ENCODE measurements around the gene LRRC61.

LRRC61 gene, protein sequence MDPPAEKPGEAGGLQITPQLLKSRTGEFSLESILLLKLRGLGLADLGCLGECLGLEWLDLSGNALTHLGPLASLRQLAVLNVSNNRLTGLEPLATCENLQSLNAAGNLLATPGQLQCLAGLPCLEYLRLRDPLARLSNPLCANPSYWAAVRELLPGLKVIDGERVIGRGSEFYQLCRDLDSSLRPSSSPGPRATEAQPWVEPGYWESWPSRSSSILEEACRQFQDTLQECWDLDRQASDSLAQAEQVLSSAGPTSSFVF

DNA sequence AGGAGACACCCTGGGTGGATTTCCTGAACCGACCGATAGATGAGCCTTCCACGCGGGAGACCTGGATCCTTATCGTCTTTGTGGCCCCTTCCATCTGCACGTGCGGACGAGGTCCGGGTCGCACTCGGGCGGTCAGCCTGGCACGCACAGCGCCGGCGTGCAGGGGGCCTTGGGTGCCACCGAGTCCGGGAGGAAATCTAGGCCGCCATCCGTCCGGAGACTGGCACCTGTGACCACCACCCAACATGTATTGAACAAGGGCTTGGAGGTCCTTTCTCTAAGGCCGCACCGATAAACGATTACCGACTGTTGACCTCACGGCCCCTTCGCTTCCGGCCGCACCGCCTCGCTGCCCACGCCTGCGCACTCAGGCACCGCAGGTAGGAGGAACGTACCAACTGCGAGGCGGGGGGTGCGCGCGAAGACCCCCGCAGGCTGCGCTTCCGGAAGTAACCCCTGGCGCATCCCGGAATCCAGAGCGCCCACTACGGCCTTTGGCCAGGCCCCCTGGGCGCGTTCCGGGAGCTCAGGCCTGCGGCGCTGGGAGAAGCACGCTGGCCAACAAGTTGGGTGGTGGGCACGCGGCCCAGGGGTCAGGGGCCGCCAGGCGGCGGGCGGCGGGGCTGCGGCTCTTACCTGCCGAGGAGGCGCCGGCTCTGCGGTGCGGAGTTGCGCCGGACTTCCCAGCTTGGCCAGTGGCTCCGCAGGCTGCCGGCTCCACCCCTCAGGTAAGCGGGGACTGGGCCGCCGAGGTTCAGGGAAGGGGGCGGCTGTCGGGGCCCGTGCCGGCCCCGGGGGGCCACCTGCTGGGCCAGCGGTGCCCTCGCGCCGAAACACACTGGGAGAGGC lies at the start of gene LRRC61, which contains the start of gene ACTR3C:
Gene LRRC61, plus strand, starts transcription at position 523 of the 849 bp plus-strand sequence. CDS start 13,507 bp downstream, outside the sequence.
Gene ACTR3C, minus strand, starts transcription at position 713 of the 849 bp plus-strand sequence. CDS start 28,249 bp downstream, outside the sequence.
- H3K9me3 ChIP-seq (ENCODE audit: control insufficient read depth, insufficient read depth, low read depth, low read length), result no peaks in the 10 kb centered on the region
- H3K36me3 ChIP-seq (ENCODE audit: control insufficient read depth in 2 of 2, insufficient read depth in 1 of 2, low read length in 2 of 2), result peaks cover 8 to 38% of the 10 kb centered on the region in 2 experiments
- ChIA-PET CTCF (interaction anchor here (0.5 to 0.7 kb wide), 3 partner anchors 43 to 575 kb away, joined by 3 to 4 read pairs (median 3); no protein-coding TSS in a partner anchor), POLR2A (interaction anchor here (0.6 to 1.2 kb wide), 4 partner anchors 11 to 841 kb away, joined by 3 to 5 read pairs (median 3); a partner anchor contains a TSS)
- H3K27ac ChIP-seq (ENCODE audit: extremely low read depth, low read depth, low read length), result peak within 1 kb of the TSS; percentile 50; the same call in 1 of the 2 replicates
- peak within 1 kb of the TSS; percentile 80 for H3K4me3 ChIP-seq (ENCODE audit: low read depth, low read length)
- H3K4me1 ChIP-seq (ENCODE audit: control insufficient read depth, insufficient read depth, low read length), result no peaks in the 10 kb centered on the region
- no peak for TF ChIP-seq YY2 (tag by site-specific recombination; IDR thresholded peaks at IDR 0.05)
- TF ChIP-seq ZNF777 (tag by site-specific recombination; IDR thresholded peaks at IDR 0.05; ENCODE audit: borderline replicate concordance), result no peak
- no peak for TF ChIP-seq ZNF214 (tag by site-specific recombination; IDR thresholded peaks at IDR 0.05; ENCODE audit: borderline replicate concordance)
- no peak for TF ChIP-seq ZNF585B (tag by site-specific recombination; IDR thresholded peaks at IDR 0.05)
- TF ChIP-seq, protein P1, sequence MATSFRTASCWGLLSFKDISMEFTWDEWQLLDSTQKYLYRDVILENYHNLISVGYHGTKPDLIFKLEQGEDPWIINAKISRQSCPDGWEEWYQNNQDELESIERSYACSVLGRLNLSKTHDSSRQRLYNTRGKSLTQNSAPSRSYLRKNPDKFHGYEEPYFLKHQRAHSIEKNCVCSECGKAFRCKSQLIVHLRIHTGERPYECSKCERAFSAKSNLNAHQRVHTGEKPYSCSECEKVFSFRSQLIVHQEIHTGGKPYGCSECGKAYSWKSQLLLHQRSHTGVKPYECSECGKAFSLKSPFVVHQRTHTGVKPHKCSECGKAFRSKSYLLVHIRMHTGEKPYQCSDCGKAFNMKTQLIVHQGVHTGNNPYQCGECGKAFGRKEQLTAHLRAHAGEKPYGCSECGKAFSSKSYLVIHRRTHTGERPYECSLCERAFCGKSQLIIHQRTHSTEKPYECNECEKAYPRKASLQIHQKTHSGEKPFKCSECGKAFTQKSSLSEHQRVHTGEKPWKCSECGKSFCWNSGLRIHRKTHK (tag by site-specific recombination; IDR thresholded peaks at IDR 0.05), result no peak
- peak; percentile 96 for TF ChIP-seq ZBTB7A (tag by site-specific recombination; IDR thresholded peaks at IDR 0.05; ENCODE audit: low read depth)
- TF ChIP-seq RBAK (tag by site-specific recombination; IDR thresholded peaks at IDR 0.05), result no peak
- TF ChIP-seq REPIN1 (tag by site-specific recombination; IDR thresholded peaks at IDR 0.05; ENCODE audit: low read depth), result no peak; the same call in 1 of the 2 replicates
- TF ChIP-seq ZNF202 (tag by site-specific recombination; IDR thresholded peaks at IDR 0.05; ENCODE audit: borderline replicate concordance), result no peak
- 0 out of 2 replicates have a peak, but pooled peaks have one; percentile 14 for TF ChIP-seq ZBTB21 (tag by site-specific recombination; IDR thresholded peaks at IDR 0.05)
- no peak for TF ChIP-seq ZNF169 (tag by site-specific recombination; IDR thresholded peaks at IDR 0.05)
- TF ChIP-seq, protein P2, sequence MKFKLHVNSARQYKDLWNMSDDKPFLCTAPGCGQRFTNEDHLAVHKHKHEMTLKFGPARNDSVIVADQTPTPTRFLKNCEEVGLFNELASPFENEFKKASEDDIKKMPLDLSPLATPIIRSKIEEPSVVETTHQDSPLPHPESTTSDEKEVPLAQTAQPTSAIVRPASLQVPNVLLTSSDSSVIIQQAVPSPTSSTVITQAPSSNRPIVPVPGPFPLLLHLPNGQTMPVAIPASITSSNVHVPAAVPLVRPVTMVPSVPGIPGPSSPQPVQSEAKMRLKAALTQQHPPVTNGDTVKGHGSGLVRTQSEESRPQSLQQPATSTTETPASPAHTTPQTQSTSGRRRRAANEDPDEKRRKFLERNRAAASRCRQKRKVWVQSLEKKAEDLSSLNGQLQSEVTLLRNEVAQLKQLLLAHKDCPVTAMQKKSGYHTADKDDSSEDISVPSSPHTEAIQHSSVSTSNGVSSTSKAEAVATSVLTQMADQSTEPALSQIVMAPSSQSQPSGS (tag by site-specific recombination; IDR thresholded peaks at IDR 0.05; ENCODE audit: low read depth), result no peak
- peak; percentile 88 for TF ChIP-seq ZBTB17 (tag by site-specific recombination; IDR thresholded peaks at IDR 0.05)
- no peak for TF ChIP-seq ZNF311 (tag by site-specific recombination; IDR thresholded peaks at IDR 0.05; ENCODE audit: borderline replicate concordance)
- TF ChIP-seq ZNF561 (tag by site-specific recombination; IDR thresholded peaks at IDR 0.05; ENCODE audit: borderline replicate concordance), result peak; percentile 44
- TF ChIP-seq, protein P3, sequence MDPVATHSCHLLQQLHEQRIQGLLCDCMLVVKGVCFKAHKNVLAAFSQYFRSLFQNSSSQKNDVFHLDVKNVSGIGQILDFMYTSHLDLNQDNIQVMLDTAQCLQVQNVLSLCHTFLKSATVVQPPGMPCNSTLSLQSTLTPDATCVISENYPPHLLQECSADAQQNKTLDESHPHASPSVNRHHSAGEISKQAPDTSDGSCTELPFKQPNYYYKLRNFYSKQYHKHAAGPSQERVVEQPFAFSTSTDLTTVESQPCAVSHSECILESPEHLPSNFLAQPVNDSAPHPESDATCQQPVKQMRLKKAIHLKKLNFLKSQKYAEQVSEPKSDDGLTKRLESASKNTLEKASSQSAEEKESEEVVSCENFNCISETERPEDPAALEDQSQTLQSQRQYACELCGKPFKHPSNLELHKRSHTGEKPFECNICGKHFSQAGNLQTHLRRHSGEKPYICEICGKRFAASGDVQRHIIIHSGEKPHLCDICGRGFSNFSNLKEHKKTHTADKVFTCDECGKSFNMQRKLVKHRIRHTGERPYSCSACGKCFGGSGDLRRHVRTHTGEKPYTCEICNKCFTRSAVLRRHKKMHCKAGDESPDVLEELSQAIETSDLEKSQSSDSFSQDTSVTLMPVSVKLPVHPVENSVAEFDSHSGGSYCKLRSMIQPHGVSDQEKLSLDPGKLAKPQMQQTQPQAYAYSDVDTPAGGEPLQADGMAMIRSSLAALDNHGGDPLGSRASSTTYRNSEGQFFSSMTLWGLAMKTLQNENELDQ (tag by site-specific recombination; IDR thresholded peaks at IDR 0.05; ENCODE audit: low read depth), result no peak
- TF ChIP-seq, protein P4, sequence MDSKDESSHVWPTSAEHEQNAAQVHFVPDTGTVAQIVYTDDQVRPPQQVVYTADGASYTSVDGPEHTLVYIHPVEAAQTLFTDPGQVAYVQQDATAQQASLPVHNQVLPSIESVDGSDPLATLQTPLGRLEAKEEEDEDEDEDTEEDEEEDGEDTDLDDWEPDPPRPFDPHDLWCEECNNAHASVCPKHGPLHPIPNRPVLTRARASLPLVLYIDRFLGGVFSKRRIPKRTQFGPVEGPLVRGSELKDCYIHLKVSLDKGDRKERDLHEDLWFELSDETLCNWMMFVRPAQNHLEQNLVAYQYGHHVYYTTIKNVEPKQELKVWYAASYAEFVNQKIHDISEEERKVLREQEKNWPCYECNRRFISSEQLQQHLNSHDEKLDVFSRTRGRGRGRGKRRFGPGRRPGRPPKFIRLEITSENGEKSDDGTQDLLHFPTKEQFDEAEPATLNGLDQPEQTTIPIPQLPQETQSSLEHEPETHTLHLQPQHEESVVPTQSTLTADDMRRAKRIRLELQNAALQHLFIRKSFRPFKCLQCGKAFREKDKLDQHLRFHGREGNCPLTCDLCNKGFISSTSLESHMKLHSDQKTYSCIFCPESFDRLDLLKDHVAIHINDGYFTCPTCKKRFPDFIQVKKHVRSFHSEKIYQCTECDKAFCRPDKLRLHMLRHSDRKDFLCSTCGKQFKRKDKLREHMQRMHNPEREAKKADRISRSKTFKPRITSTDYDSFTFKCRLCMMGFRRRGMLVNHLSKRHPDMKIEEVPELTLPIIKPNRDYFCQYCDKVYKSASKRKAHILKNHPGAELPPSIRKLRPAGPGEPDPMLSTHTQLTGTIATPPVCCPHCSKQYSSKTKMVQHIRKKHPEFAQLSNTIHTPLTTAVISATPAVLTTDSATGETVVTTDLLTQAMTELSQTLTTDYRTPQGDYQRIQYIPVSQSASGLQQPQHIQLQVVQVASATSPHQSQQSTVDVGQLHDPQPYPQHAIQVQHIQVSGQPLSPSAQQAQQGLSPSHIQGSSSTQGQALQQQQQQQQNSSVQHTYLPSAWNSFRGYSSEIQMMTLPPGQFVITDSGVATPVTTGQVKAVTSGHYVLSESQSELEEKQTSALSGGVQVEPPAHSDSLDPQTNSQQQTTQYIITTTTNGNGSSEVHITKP (tag by site-specific recombination; IDR thresholded peaks at IDR 0.05), result peak; percentile 98
- TF ChIP-seq KLF8 (tag by site-specific recombination; IDR thresholded peaks at IDR 0.05), result peak; percentile 51; the same call in 1 of the 2 replicates
- no peak for TF ChIP-seq TRIM28 (IDR thresholded peaks at IDR 0.05; ENCODE audit: borderline replicate concordance, low read length)
- no peak for TF ChIP-seq ZNF174 (tag by site-specific recombination; IDR thresholded peaks at IDR 0.05)
- TF ChIP-seq ZNF629 (tag by site-specific recombination; IDR thresholded peaks at IDR 0.05), result peak; percentile 67; the same call in 1 of the 2 replicates
- TF ChIP-seq, protein P5, sequence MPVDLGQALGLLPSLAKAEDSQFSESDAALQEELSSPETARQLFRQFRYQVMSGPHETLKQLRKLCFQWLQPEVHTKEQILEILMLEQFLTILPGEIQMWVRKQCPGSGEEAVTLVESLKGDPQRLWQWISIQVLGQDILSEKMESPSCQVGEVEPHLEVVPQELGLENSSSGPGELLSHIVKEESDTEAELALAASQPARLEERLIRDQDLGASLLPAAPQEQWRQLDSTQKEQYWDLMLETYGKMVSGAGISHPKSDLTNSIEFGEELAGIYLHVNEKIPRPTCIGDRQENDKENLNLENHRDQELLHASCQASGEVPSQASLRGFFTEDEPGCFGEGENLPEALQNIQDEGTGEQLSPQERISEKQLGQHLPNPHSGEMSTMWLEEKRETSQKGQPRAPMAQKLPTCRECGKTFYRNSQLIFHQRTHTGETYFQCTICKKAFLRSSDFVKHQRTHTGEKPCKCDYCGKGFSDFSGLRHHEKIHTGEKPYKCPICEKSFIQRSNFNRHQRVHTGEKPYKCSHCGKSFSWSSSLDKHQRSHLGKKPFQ (tag by site-specific recombination; IDR thresholded peaks at IDR 0.05), result no peak
- TF ChIP-seq, protein P6, sequence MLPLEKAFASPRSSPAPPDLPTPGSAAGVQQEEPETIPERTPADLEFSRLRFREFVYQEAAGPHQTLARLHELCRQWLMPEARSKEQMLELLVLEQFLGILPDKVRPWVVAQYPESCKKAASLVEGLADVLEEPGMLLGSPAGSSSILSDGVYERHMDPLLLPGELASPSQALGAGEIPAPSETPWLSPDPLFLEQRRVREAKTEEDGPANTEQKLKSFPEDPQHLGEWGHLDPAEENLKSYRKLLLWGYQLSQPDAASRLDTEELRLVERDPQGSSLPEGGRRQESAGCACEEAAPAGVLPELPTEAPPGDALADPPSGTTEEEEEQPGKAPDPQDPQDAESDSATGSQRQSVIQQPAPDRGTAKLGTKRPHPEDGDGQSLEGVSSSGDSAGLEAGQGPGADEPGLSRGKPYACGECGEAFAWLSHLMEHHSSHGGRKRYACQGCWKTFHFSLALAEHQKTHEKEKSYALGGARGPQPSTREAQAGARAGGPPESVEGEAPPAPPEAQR (tag by site-specific recombination; IDR thresholded peaks at IDR 0.05), result no peak
